Mucosa of descending colon (tissue), 3 donors: ENCODE measurements around the gene MYH9. TPM values are rescaled to one million over a fixed set of nuclear protein-coding genes. Genes with fewer than 3 reads are reported as not detected.
"Not testable (repeated sequence)": the region's sequence is repeated elsewhere in the genome, so short reads cannot be mapped to it uniquely, and the experiment has no call there.

Source experiments
- ATAC-seq: fragments of 200-7000 bp; cut with Tn5 transposase; one replicate; pipeline ENCODE4 v1.9.1; 2020; ENCODE audit warnings: mild to moderate bottlenecking, moderate library complexity
- DNase-seq, 3 donors: peaks; one replicate each; pipeline ENCODE4 v3.0.0-alpha.2; 2020
- H3K36me3 ChIP-seq: fragments of 200-600 bp; one replicate; pipeline ENCODE4 v1.8.0; 2021; ENCODE audit warnings: low read depth, mild to moderate bottlenecking
- H3K4me1 ChIP-seq: fragments of 200-600 bp; one replicate; pipeline ENCODE4 v1.8.0; 2021; ENCODE audit warnings: low read depth, mild to moderate bottlenecking
- H3K4me3 ChIP-seq: fragments of 200-600 bp; one replicate; pipeline ENCODE4 v1.8.0; 2021; ENCODE audit warnings: mild to moderate bottlenecking
- H3K9me3 ChIP-seq: fragments of 200-600 bp; one replicate; pipeline ENCODE4 v1.8.0; 2021; ENCODE audit warnings: mild to moderate bottlenecking
- CTCF ChIP-seq: fragments of 200-600 bp; IDR thresholded peaks from one replicate; pipeline ENCODE4 v1.8.0; 2022; ENCODE audit warnings: antibody characterized with exemption, mild to moderate bottlenecking
- intact Hi-C, 2 donors: fragments of 100-400 bp; cut with DNase I in 1 of 2; cut with micrococcal nuclease in 1 of 2; formaldehyde crosslinking; loops; one replicate each; pipeline versions ENCODE4 v1.11.0 to v1.11.1; 2022; cut with DNase I, micrococcal nuclease
- total RNA-seq, 3 donors: library from RNA; stranded (reverse); fragmentation: NEBNext Ultra II Directional in 2 of 3; extraction: Animal tissue kit (Norgen Biotek cat#: 25700) in 2 of 3; gene quantifications; one replicate each; pipeline versions ENCODE4 v1.2.1 to v1.2.4, GENCODE V29; 2021 to 2023
- donor health status: DM: no; HTN: no; CAD: no; lungs with moderate emphysema.
- donor health status: DM: no; HTN: no; CAD: no.
- donor health status: DM: no; HTN: yes; CAD: no.

Gene MYH9
- total RNA-seq, 3 donors from 2014 or later, result 501 to 831 (median 599) TPM

DNA sequence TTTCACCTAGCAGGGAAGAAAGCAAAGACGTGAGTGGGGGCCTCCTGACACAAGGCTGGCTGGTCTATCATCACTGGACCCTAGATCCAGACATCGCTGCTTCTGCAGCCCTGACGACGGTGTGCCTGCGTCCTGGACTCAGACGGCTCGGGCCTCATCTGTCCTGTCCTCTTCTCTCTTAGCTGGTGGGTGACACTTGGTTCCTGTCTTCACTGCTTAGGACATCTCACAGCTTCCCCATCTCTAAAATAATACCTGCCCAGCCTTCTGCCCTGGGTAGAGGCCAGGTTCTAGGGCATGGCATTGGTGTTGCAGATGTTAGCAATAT, 93.5 kb downstream of the MYH9 start:
- Histone ChIP-seq H3K4me1 (no peaks in the 10 kb centered on the region), H3K36me3 (peaks cover 71% of the 10 kb centered on the region), H3K9me3 (no peaks in the 10 kb centered on the region), H3K4me3 (no peak overlapping the region)
- ATAC-seq (no peak), DNase-seq (no peak)
- intact Hi-C loops, result no loop called here
- no peak for TF ChIP-seq CTCF

GRCh38 chr22:36293606-36294292, 94.0 kb downstream of the MYH9 start:
- Histone ChIP-seq H3K9me3 (no peaks in the 10 kb centered on the region), H3K4me1 (no peaks in the 10 kb centered on the region), H3K36me3 (peaks cover 71% of the 10 kb centered on the region), H3K4me3 (no peak overlapping the region)
- DNase-seq (peak in 2 of 3 donors; percentile 21 to 30), ATAC-seq (no peak)
- intact Hi-C loops, result no loop called here
- no peak for TF ChIP-seq CTCF

DNA sequence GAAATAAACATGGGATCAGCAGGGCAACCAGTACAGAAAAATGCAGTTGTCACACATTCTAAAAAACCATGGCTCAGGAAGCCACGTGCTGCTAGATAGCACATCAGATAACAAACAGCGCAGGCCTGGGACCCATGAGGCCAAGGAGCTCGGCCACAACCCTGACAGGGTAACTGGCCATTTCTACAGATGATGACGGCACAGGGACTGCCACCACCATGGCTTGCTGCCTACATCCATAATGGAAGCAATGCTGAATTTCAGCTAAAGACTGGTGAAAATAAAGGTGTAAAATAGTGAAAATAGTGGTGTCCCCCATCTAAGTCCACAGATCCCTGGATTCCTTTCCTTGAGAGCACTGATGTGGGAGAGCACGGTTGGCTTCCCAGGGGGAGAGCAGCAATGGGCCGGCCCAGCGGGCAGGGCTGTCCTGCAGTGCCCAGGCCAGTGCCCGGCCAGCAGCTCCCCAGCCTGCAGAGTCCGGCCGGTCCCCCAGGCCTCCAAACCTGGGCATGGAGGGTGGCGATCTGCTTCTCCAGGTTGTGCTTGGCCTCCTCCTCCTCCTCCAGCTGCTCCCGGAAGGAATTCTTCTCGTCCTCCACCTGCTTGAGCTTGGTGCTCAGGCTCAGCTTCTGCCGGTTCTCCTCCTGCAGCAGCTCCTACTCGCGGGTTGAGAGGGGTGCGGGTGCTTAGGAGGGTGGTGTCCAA, 94.8 kb downstream of the MYH9 start:
- TF ChIP-seq CTCF, result no peak
- Histone ChIP-seq H3K4me1 (no peaks in the 10 kb centered on the region), H3K9me3 (no peaks in the 10 kb centered on the region), H3K4me3 (no peak overlapping the region), H3K36me3 (peaks cover 71% of the 10 kb centered on the region)
- intact Hi-C loops, result no loop called here
- peak in 2 of 3 donors; percentile 14 to 29 for DNase-seq
- no peak for ATAC-seq

DNA sequence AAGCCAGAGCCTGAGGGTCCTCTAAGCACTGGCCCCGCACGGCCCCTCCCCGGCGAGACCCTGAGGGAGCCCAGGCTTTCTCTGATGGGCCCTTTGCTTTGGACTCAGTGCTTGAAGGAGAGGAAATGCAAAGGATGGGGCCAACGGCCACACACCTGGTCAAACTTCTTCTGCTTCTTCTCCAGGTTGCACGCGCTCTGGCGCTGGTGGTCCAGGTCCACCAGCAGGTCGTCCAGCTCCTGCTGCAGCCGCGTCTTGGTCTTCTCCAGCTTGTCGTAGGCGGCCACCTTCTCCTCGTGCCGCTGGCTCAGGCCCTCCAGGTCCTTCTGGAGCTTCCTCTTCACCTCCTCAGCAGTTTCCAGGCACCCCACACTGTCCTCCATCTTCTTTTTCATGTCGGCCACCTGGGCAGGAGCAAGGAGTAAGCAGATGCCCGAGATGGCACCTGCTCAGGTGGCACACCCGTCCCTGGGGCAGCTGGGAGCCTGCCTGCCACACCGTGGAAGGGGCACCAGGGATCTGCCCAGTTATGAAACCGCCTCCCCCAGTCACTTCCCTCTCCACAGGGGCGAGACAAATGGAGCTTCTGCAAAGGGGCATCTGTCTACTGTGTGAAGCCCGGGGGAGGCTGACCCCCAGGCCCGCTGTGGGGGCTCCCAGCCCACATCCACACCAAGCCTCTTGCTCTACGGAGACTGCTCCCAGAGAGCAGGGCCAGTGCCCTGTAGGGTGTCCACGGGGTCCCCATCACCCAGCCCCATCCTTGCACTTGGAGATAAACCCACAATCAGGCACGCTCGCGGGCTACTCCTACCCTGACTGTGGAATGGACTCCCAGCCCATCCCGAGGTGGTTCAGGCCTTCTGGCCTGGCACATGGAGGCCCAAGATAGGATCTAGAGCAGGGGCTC, 95.7 kb downstream of the MYH9 start:
- Histone ChIP-seq H3K4me1 (no peaks in the 10 kb centered on the region), H3K4me3 (no peak overlapping the region), H3K36me3 (peaks cover 63% of the 10 kb centered on the region), H3K9me3 (no peaks in the 10 kb centered on the region)
- ATAC-seq, result no peak
- TF ChIP-seq CTCF, result no peak
- peak in 2 of 3 donors; percentile 24 to 48 for DNase-seq
- intact Hi-C loops, result no loop called here

GRCh38 chr22:36290391-36291075, 97.2 kb downstream of the MYH9 start:
- H3K4me3 ChIP-seq, H3K9me3 ChIP-seq, intact Hi-C loops, H3K4me1 ChIP-seq, ATAC-seq: not testable (repeated sequence)
- peaks cover 61% of the 10 kb centered on the region for H3K36me3 ChIP-seq
- peak in 2 of 3 donors; percentile 25 to 43 for DNase-seq

DNA sequence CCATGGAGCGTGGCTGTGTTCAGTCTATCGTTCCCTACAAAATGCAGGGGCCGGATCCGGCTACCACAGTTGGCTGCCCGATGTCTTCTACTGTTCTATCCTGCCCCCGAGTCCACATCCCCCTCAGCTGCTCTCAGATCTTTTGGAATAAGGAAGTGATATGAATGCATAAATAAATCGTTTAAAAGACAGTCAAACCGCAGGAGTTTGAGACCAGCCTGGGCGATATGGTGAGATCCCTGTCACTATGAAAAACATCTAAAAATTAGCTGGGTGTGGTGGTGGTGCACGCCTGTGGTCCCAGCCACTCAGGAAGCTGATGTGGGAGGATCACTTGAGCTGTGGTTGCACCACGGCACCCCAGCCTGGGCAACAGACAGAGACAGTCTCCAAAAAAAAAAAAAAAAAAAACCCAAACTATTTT, 97.8 kb downstream of the MYH9 start:
- H3K9me3 ChIP-seq, ATAC-seq, intact Hi-C loops, H3K4me1 ChIP-seq, H3K4me3 ChIP-seq: not testable (repeated sequence)
- peak in 2 of 3 donors; percentile 20 to 21 for DNase-seq
- peaks cover 61% of the 10 kb centered on the region for H3K36me3 ChIP-seq
